Nephron (organoid): ENCODE measurements around the gene FOSL2.
A peak's percentile ranks its signal among the peaks of the same experiment; 100 is the strongest.

Experiments used
- H3K27ac Mint-ChIP-seq, 3 experiments: 2 replicates each; pipeline ENCODE4 v1.8.0; 2020; ENCODE audit warnings: mixed read lengths in 3 of 3, mild to moderate bottlenecking in 2 of 3, moderate library complexity in 1 of 3
- H3K27me3 Mint-ChIP-seq: 2 replicates; pipeline ENCODE4 v1.8.0; 2021; ENCODE audit warnings: low read depth, mild to moderate bottlenecking, moderate library complexity, mixed read lengths
- H3K36me3 Mint-ChIP-seq: 2 replicates; pipeline ENCODE4 v1.8.0; 2020; ENCODE audit warnings: low read depth, mixed read lengths
- H3K4me1 Mint-ChIP-seq: 2 replicates; pipeline ENCODE4 v1.8.0; 2020; ENCODE audit warnings: mixed read lengths
- H3K4me3 Mint-ChIP-seq, 3 experiments: 2 replicates each; pipeline ENCODE4 v1.8.0; 2020; ENCODE audit warnings: mild to moderate bottlenecking in 3 of 3, mixed read lengths in 3 of 3, moderate library complexity in 2 of 3
- H3K9me3 Mint-ChIP-seq: 2 replicates; pipeline ENCODE4 v1.8.0; 2020; ENCODE audit warnings: mixed read lengths
- CTCF ChIP-seq, 3 experiments: fragments of 200-600 bp; sonication (generic); IDR thresholded peaks; one replicate each; pipeline ENCODE4 v1.5.0; 2021; ENCODE audit warnings: antibody characterized with exemption in 3 of 3; ENCODE audit not compliant: unreplicated experiment in 3 of 3

The FOSL2 gene

DNA sequence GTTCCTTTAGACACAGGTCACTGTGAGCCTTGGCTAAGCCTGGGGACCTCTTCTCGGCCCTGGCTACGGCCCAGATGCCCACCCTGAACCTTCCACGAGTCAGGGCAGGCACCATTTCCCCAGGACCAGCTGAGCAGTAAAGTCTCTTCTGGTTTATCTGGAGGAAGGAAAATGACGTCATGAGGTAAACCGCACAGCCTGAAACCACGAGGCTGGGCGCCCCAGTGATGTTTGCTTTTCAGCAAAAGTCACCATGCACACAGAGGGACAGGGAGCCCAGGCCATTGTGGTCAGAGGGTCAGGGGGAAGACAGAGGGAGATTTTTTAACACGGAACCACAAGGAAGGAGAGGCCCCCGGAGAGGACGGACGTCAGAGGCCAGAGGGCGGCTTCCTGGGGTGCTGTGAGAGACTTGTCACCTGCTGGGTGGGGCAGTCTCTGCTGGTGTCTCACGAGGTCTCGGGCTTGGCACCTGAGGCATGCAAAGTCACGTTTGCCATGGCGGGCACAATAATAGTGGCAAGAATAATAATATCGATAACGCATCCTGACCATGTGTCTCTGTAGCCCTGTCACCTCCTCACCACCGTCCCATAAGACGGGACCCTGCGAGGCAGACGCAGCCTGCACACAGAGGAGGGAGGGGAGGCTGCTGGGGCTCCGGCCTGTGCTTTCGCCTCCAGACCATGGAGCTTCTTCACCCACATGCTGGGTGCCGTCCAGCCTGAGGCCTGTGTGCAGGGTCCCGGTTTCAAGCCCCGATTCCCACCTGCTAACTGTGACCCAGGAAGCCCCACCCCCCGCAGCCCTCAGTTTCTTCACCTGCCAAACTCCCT lies 33.2 kb upstream of the FOSL2 start:
- H3K27me3 Mint-ChIP-seq, result peaks cover 11% of the 10 kb centered on the region
- no peaks in the 10 kb centered on the region for H3K9me3 Mint-ChIP-seq
- H3K4me3 Mint-ChIP-seq, result no peak overlapping the region
- H3K27ac Mint-ChIP-seq, result peak overlapping the region in 2 of 3 experiments; percentile 11 to 42
- no peaks in the 10 kb centered on the region for H3K36me3 Mint-ChIP-seq
- no peak for TF ChIP-seq CTCF (IDR thresholded peaks at IDR 0.05; ENCODE audit: unreplicated experiment in 3 of 3)
- peaks cover 47% of the 10 kb centered on the region for H3K4me1 Mint-ChIP-seq

GRCh38 chr2:28360058-28360717 lies 32.5 kb upstream of the FOSL2 start:
- H3K4me3 Mint-ChIP-seq, result no peak overlapping the region

GRCh38 chr2:28360718-28361293 lies 31.9 kb upstream of the FOSL2 start:
- Mint-ChIP-seq H3K27ac (peak overlapping the region; percentile 38 to 73 (median 60)), H3K27me3 (peaks cover 11% of the 10 kb centered on the region), H3K4me3 (no peak overlapping the region), H3K36me3 (no peaks in the 10 kb centered on the region), H3K4me1 (peaks cover 50% of the 10 kb centered on the region), H3K9me3 (no peaks in the 10 kb centered on the region)
- TF ChIP-seq CTCF (IDR thresholded peaks at IDR 0.05; ENCODE audit: unreplicated experiment in 3 of 3), result no peak

More at GRCh38 chr2:28360058-28360717, 32.5 kb upstream of the FOSL2 start:
- TF ChIP-seq CTCF (IDR thresholded peaks at IDR 0.05; ENCODE audit: unreplicated experiment in 3 of 3), result no peak
- Mint-ChIP-seq H3K36me3 (no peaks in the 10 kb centered on the region), H3K9me3 (no peaks in the 10 kb centered on the region), H3K4me1 (peaks cover 50% of the 10 kb centered on the region), H3K27me3 (peaks cover 11% of the 10 kb centered on the region), H3K27ac (peak overlapping the region in 2 of 3 experiments; percentile 60 to 73)

DNA sequence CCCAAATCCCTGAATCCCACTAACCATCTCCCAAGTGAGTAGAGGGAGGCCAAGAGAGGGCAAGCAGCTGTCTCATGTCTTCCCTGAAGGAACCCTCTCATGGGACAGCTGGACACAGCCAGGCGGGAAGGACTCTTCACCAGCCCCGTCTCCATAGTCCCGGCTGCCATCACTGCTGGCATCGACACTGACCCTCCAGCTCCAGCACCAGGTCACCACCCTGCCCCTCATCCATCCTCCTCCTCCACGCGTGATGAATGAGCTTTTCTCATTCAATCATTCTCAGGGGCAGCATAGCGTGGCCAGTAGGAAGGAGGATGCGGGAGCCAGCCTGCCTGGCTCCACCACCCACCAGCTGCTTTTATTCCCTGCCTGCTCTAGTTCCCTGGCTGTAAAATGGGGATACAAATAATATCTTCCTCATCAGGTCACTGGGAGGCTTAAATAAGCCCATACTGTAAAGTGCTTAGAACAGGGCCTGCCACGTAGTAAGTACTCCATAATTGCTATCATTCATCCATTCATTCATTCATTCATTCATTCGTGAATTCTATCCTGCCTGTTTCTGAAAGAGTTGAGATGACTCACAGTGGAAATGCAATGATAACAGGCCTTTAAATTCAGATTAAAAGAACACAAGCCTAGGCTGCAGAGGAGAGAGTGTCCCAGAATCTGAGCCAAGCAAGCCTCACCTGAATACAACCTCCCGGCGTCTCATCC lies 30.5 kb upstream of the FOSL2 start:
- Mint-ChIP-seq H3K4me1 (peaks cover 52% of the 10 kb centered on the region), H3K36me3 (no peaks in the 10 kb centered on the region), H3K9me3 (no peaks in the 10 kb centered on the region), H3K4me3 (no peak overlapping the region), H3K27me3 (peaks cover 11% of the 10 kb centered on the region), H3K27ac (peak overlapping the region in 2 of 3 experiments; percentile 11 to 73)
- no peak for TF ChIP-seq CTCF (IDR thresholded peaks at IDR 0.05; ENCODE audit: unreplicated experiment in 3 of 3)

- Mint-ChIP-seq H3K4me3 (peak overlapping the region in 1 of 3 experiments; percentile 17), H3K4me1 (peaks cover 56% of the 10 kb centered on the region), H3K27me3 (peaks cover 11% of the 10 kb centered on the region), H3K36me3 (no peaks in the 10 kb centered on the region), H3K9me3 (no peaks in the 10 kb centered on the region), H3K27ac (peak overlapping the region; percentile 11 to 73 (median 50))
- no peak for TF ChIP-seq CTCF (IDR thresholded peaks at IDR 0.05; ENCODE audit: unreplicated experiment in 3 of 3)
Observed at GRCh38 chr2:28362991-28363521, 29.6 kb upstream of the FOSL2 start.
